HCT116 (cell line): ENCODE measurements around the gene FTO.

Experiments used
- CTCF ChIP-seq, 3 experiments: fragments of 200-600 bp in 1 of 3; sonication (generic) in 1 of 3; IDR thresholded peaks in 2 of 3; conservative IDR thresholded peaks in 1 of 3; 2 replicates each; pipeline ENCODE4 v1.5.1; 2012 to 2017; ENCODE audit warnings: low read depth in 2 of 3, low read length in 2 of 3, antibody characterized with exemption in 1 of 3, borderline replicate concordance in 1 of 3, control low read depth in 1 of 3, mild to moderate bottlenecking in 1 of 3, mixed read lengths in 1 of 3, mixed run types in 1 of 3, moderate library complexity in 1 of 3; ENCODE audit not compliant: insufficient read depth in 1 of 3
- TCF7L2 ChIP-seq: IDR thresholded peaks from 2 replicates; pipeline ENCODE4 v1.7.0; 2011; ENCODE audit warnings: borderline replicate concordance, inconsistent platforms; ENCODE audit not compliant: insufficient read depth, insufficient read length; ENCODE audit errors: extremely low read depth

DNA sequence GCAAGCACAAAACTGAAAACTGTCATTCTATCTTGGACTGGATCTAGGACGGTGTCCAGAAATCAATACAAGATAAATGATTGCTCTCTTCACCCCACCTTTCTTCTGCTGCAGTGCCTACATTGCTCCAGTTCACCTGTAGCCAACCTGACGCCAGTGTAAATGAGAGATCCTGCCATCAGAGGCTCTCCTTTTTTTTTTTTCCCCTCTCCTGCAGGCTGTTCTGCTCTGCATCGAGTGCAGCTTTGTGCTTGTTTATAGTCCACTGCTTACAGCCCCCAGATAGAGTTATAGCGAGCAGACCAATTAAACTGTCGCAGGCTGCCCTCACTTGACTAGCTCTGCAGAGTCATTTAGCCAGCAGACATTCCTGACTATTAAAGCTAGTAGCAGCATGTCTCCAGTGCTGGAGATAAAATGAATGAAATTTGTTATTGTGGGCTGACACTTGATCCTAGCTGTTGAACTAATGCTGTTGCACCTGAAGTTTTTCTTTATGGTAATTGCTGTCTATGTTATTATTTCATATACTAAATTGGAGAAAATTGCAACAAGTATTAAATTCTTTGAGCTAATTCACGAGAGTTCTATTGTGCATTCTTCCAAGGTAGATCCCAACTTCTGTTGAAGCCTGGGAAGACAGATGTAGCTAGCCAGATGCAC, 257.1 kb downstream of the FTO start:
- no peak for TF ChIP-seq TCF7L2
- TF ChIP-seq CTCF (IDR thresholded peaks at IDR 0.05 in 2 of 3, conservative IDR thresholded peaks at IDR 0.05 in 1 of 3; ENCODE audit: borderline replicate concordance in 1 of 3, insufficient read depth in 1 of 3, low read depth in 2 of 3, low read length in 2 of 3) = no peak
